B cell (primary cell): ENCODE results near the gene LIPE. TPM values are rescaled to one million over a fixed set of nuclear protein-coding genes. Genes with fewer than 3 reads are reported as not detected.
A peak's percentile ranks its signal among the peaks of the same experiment; 100 is the strongest.

ENCODE experiments used
- ATAC-seq: fragments of 200-7000 bp; cut with Tn5 transposase; one replicate; pipeline ENCODE4 v1.10.0; 2021; ENCODE audit warnings: low read depth, mild to moderate bottlenecking, moderate number of reproducible peaks, moderate library complexity
- CTCF ChIA-PET: fragments of 350-600 bp; sonication (Branson Sonifier 250); formaldehyde crosslinking; loops from one replicate; lab custom pipeline; 2021; ENCODE audit warnings: antibody characterized with exemption, inconsistent platforms; lab: Charles Lee
- POLR2A ChIA-PET: fragments of 350-600 bp; sonication (Branson Sonifier 250); formaldehyde crosslinking; loops from one replicate; lab custom pipeline; 2021; ENCODE audit warnings: antibody characterized with exemption; lab: Charles Lee
- DNase-seq: peaks from one replicate; pipeline ENCODE4 v3.0.0; 2013
- H2AFZ ChIP-seq: 2 replicates; pipeline ENCODE4 v1.6.1; 2012; ENCODE audit warnings: mild to moderate bottlenecking, low read depth, low read length; ENCODE audit not compliant: insufficient read depth, poor library complexity, severe bottlenecking
- H3K27ac ChIP-seq, 2 donors: 1 replicate in 1 of 2; 2 replicates in 1 of 2; pipeline ENCODE4 v1.5.1; 2012 to 2013; ENCODE audit warnings: low read length in 2 of 2, mild to moderate bottlenecking in 2 of 2, moderate library complexity in 1 of 2
- H3K27me3 ChIP-seq, 4 experiments: fragments of 200-600 bp in 1 of 4; sonication (generic) in 1 of 4; replicated peaks in 1 of 4; 1 replicate in 2 of 4; 2 replicates in 2 of 4; pipeline versions ENCODE4 v1.6.1 to v1.7.0; 2013 to 2016; ENCODE audit warnings: low read length in 3 of 4, mild to moderate bottlenecking in 2 of 4, mixed read lengths in 1 of 4, moderate library complexity in 1 of 4; ENCODE audit not compliant: insufficient read depth in 4 of 4, control insufficient read depth in 3 of 4; ENCODE audit errors: control extremely low read depth in 1 of 4
- H3K36me3 ChIP-seq, 2 experiments: replicated peaks in 1 of 2; 1 replicate in 1 of 2; 2 replicates in 1 of 2; pipeline versions ENCODE4 v1.6.1 to v1.7.1; 2013; ENCODE audit warnings: low read length in 1 of 2; ENCODE audit not compliant: insufficient read depth in 2 of 2, control insufficient read depth in 1 of 2; ENCODE audit errors: control extremely low read depth in 1 of 2, extremely low read depth in 1 of 2
- H3K4me1 ChIP-seq, 2 donors: fragments of 200-600 bp in 1 of 2; sonication (generic) in 1 of 2; 1 replicate in 1 of 2; 2 replicates in 1 of 2; pipeline versions ENCODE4 v1.5.1 to v1.6.1; 2013 to 2017; ENCODE audit warnings: low read length in 2 of 2; ENCODE audit not compliant: control insufficient read depth in 2 of 2, insufficient read depth in 2 of 2
- H3K4me2 ChIP-seq: replicated peaks from 2 replicates; pipeline ENCODE3; 2012; ENCODE audit warnings: mild to moderate bottlenecking, low read depth, low read length; ENCODE audit not compliant: poor library complexity, severe bottlenecking
- H3K4me3 ChIP-seq, 5 experiments: fragments of 200-600 bp in 1 of 5; sonication (generic) in 1 of 5; 1 replicate in 3 of 5; 2 replicates in 2 of 5; pipeline versions ENCODE4 v1.5.1 to v1.7.0; 2011 to 2016; ENCODE audit warnings: low read length in 4 of 5, mild to moderate bottlenecking in 4 of 5, low read depth in 2 of 5, control low read depth in 1 of 5, moderate library complexity in 1 of 5; ENCODE audit not compliant: insufficient read depth in 1 of 5; ENCODE audit errors: control extremely low read depth in 1 of 5, extremely low read depth in 1 of 5
- H3K79me2 ChIP-seq: fragments of 200-600 bp; sonication (generic); one replicate; pipeline ENCODE4 v1.6.0; 2016; ENCODE audit warnings: low read length; ENCODE audit not compliant: control insufficient read depth, insufficient read depth
- H3K9ac ChIP-seq: fragments of 200-600 bp; sonication (generic); 2 replicates; pipeline ENCODE4 v1.6.1; 2017; ENCODE audit warnings: mild to moderate bottlenecking, low read length, moderate library complexity
- H3K9me3 ChIP-seq, 3 donors: one replicate each; pipeline versions ENCODE4 v1.6.1 to v1.7.1; 2013; ENCODE audit warnings: low read length in 2 of 3; ENCODE audit not compliant: control insufficient read depth in 2 of 3, insufficient read depth in 1 of 3; ENCODE audit errors: control extremely low read depth in 1 of 3
- H4K20me1 ChIP-seq: 2 replicates; pipeline ENCODE4 v1.6.0; 2012; ENCODE audit warnings: mild to moderate bottlenecking, low read length; ENCODE audit not compliant: insufficient read depth, control insufficient read depth, poor library complexity, severe bottlenecking
- H3K27ac Mint-ChIP-seq: one replicate; pipeline ENCODE4 v1.8.0; 2021; ENCODE audit warnings: mixed read lengths
- H3K27me3 Mint-ChIP-seq: one replicate; pipeline ENCODE4 v1.8.0; 2021; ENCODE audit warnings: mixed read lengths
- H3K4me1 Mint-ChIP-seq: one replicate; pipeline ENCODE4 v1.8.0; 2021; ENCODE audit warnings: mixed read lengths
- H3K4me3 Mint-ChIP-seq: one replicate; pipeline ENCODE4 v1.8.0; 2021; ENCODE audit warnings: mixed read lengths
- H3K9me3 Mint-ChIP-seq: one replicate; pipeline ENCODE4 v1.8.0; 2022; ENCODE audit warnings: mixed read lengths; ENCODE audit not compliant: insufficient read depth
- CTCF ChIP-seq: fragments of 200-600 bp; IDR thresholded peaks from one replicate; pipeline ENCODE4 v1.8.0; 2022; ENCODE audit warnings: antibody characterized with exemption, mild to moderate bottlenecking
- EZH2 ChIP-seq: IDR thresholded peaks from 2 replicates; pipeline ENCODE4 v1.6.1; 2012; ENCODE audit warnings: borderline replicate concordance, low read depth, mild to moderate bottlenecking, moderate library complexity, low read length; ENCODE audit not compliant: insufficient read depth, poor library complexity, severe bottlenecking
- WGBS: methylation state at CpG from one replicate; pipeline ENCODE4 v1.1.5; 2013; ENCODE audit warnings: missing lambda C conversion rate; ENCODE audit not compliant: insufficient coverage; 5-methylcytosine and 5-hydroxymethylcytosine counted together
- intact Hi-C: fragments of 100-400 bp; cut with micrococcal nuclease; formaldehyde crosslinking; loops from one replicate; pipeline ENCODE4 v1.10.0; 2022
- polyA plus RNA-seq: library from polyadenylated mRNA; depleted of rRNA; stranded (reverse); fragments of >200 nt; gene quantifications from 2 replicates; pipeline ENCODE4 v1.2.3, GENCODE V29; 2012
- total RNA-seq, 2 donors: library from RNA; stranded (reverse); fragments of 120-200 nt in 1 of 2; gene quantifications; 1 replicate in 1 of 2; 2 replicates in 1 of 2; pipeline versions ENCODE4 v1.2.3 to v1.2.4, GENCODE V29; 2013 to 2022

LIPE gene
- total and polyA plus RNA-seq, 2 donors (not counting 1 experiment from before 2014, with no cell fraction given) = 46.9 to 49.4 TPM

- intact Hi-C loops = loop anchor here (1.0 to 5.0 kb wide), 5 partner anchors 9 to 319 kb away; partner anchors contain the start of genes MEGF8 and ZNF574
- Mint-ChIP-seq H3K27me3 (peaks cover 3% of the 10 kb centered on the region), H3K27ac (peak overlapping the region; percentile 95), H3K4me3 (peak overlapping the region; percentile 95), H3K9me3 (no peaks in the 10 kb centered on the region), H3K4me1 (peaks cover 39% of the 10 kb centered on the region)
- peak overlapping the region; percentile 83 for H3K9ac ChIP-seq
- peak overlapping the region; percentile 68 to 77 for H3K27ac ChIP-seq
- POLR2A ChIA-PET = interaction anchor here (0.6 to 1.8 kb wide), 6 partner anchors 9 to 443 kb away, joined by 3 to 11 read pairs (median 3); partner anchors contain the start of gene ZNF574
- H3K4me1 ChIP-seq = peaks cover 22 to 34% of the 10 kb centered on the region in 2 donors
- peak overlapping the region; percentile 83 to 93 (median 89) for H3K4me3 ChIP-seq
- peak; percentile 95 for DNase-seq
- no peak for TF ChIP-seq EZH2
- no peak for TF ChIP-seq CTCF
- no peaks in the 10 kb centered on the region for H4K20me1 ChIP-seq
- peaks cover 22% of the 10 kb centered on the region for H3K79me2 ChIP-seq
- CTCF ChIA-PET = interaction anchor here (0.5 to 1.9 kb wide), 11 partner anchors 9 to 475 kb away, joined by 3 to 9 read pairs (median 3); no protein-coding TSS in a partner anchor
- peak overlapping the region; percentile 83 for H3K4me2 ChIP-seq
- H3K27me3 ChIP-seq = no peaks in the 10 kb centered on the region
- no peaks in the 10 kb centered on the region for H3K9me3 ChIP-seq
- peak; percentile 97 for ATAC-seq
- WGBS = 3% methylated on average over 42 of the region's 42 CpGs
- H2AFZ ChIP-seq = peak overlapping the region; percentile 93
- H3K36me3 ChIP-seq = no peaks in the 10 kb centered on the region
These were observed 30.6 kb downstream of the LIPE start for GRCh38 chr19:42396381-42397262.
